PC-3 (cell line): ENCODE measurements around the gene PRSS50.

Source experiments
- EZH2 ChIP-seq: fragments of 300-600 bp; sonication (generic); IDR thresholded peaks from one replicate; pipeline ENCODE4 v1.6.1; 2017; ENCODE audit warnings: antibody characterized with exemption, mild to moderate bottlenecking, low read length; ENCODE audit not compliant: unreplicated experiment
- TF ChIP-seq, protein P1 (sequence below): fragments of 300-600 bp; sonication (generic); conservative IDR thresholded peaks from 2 replicates; pipeline ENCODE4 v1.5.1; 2017; ENCODE audit warnings: antibody characterized with exemption, low read depth, mild to moderate bottlenecking, low read length

DNA sequence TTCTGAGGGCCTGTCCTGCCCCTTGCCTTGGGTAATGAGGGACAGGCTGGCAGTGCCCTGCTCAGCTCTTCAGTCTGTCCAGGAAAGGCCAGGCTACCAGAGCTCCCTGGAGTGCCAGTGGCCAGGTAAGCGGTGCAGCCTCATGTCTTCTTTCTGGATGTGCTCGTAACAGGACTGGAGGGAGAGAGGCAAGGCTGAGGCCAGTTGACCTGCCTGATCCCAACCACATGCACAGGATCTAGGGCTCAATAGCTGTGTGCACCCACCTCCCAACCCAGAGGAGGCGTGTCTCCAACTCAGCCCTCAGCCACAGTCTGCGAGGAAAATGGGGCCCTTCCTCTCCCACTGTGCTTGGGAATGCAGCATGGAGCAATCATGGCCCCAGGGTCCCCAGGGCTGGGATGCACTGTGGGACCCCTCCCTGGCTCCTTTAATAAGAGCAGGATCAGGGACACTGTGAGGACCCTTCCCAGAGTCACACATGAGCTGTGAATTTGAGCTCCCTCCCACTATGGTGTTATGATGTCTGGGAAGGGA, 46.7 kb downstream of the PRSS50 start:
- TF ChIP-seq EZH2 = no peak
- TF ChIP-seq, protein P1, sequence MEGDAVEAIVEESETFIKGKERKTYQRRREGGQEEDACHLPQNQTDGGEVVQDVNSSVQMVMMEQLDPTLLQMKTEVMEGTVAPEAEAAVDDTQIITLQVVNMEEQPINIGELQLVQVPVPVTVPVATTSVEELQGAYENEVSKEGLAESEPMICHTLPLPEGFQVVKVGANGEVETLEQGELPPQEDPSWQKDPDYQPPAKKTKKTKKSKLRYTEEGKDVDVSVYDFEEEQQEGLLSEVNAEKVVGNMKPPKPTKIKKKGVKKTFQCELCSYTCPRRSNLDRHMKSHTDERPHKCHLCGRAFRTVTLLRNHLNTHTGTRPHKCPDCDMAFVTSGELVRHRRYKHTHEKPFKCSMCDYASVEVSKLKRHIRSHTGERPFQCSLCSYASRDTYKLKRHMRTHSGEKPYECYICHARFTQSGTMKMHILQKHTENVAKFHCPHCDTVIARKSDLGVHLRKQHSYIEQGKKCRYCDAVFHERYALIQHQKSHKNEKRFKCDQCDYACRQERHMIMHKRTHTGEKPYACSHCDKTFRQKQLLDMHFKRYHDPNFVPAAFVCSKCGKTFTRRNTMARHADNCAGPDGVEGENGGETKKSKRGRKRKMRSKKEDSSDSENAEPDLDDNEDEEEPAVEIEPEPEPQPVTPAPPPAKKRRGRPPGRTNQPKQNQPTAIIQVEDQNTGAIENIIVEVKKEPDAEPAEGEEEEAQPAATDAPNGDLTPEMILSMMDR = no peak
